Kidney capillary endothelial cell (primary cell): ENCODE results near the gene CLIC4.
"Not testable (repeated sequence)": the region's sequence is repeated elsewhere in the genome, so short reads cannot be mapped to it uniquely, and the experiment has no call there.

Experiments used
- DNase-seq: peaks from one replicate; pipeline ENCODE4 v3.0.0-alpha.2; 2018; ENCODE audit warnings: low spot score

Gene CLIC4

GRCh38 chr1:24775348-24775747 is 30.1 kb downstream of the CLIC4 start:
- no peak for DNase-seq

GRCh38 chr1:24775916-24776315 is 30.7 kb downstream of the CLIC4 start:
- DNase-seq: no peak

- DNase-seq: no peak
Measured at GRCh38 chr1:24776821-24777220, 31.6 kb downstream of the CLIC4 start.

DNA sequence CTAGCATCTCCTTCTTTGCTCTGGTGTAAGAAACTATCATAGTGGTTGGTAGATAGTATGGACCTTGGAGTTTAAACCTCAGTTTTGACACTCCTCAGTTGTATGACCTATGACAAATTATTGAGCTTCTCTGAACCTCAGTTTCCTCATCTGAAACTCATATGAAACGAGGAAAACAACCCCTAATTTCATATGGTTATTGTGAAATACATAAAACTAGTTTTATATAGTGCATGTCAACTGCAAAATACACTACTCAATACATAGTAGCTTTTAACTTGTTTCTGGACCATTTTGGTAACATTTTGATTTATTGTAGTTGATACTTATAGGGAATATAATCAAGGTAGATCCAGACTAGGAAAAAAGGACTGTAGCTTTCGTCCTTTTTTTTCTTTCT is 32.9 kb downstream of the CLIC4 start:
- DNase-seq: no peak

DNA sequence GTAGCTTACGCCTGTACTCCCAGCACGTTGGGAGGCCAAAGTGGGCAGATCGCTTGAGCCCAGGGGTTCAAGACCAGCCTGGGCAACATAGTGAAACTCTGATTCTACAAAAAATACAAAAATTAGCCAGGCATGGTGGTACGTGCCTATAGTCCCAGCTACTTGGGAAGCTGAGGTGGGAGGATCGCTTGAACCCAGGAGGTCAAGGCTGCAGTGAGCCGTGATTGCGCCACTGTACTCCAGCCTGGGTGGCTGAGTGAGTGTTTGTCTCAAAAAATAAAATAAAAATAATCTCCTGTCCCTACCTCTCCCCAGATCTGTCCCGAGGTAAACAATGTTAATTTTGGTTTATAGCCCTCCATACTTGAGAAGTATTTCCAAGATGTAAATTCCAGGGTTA is 34.0 kb downstream of the CLIC4 start:
- not testable (repeated sequence) for DNase-seq

- DNase-seq: no peak
Measured at GRCh38 chr1:24779689-24780464, 34.6 kb downstream of the CLIC4 start.

DNA sequence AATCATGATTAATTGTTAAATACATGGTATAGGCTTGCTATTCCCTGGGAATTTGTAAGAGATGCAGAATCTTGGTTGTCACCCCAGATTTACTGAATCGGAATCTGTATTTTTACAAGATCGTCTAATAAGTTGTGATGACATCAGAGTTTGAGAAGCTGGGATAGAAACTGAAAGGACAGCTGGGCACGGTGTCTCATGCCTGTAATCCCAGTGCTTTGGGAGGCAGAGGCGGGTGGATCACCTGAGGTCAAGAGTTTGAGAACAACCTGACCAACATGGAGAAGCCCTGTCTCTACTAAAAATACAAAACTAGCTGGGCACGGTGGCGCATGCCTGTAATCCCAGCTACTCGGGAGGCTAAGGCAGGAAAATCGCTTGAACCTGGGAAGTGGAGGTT is 35.4 kb downstream of the CLIC4 start:
- not testable (repeated sequence) for DNase-seq

DNA sequence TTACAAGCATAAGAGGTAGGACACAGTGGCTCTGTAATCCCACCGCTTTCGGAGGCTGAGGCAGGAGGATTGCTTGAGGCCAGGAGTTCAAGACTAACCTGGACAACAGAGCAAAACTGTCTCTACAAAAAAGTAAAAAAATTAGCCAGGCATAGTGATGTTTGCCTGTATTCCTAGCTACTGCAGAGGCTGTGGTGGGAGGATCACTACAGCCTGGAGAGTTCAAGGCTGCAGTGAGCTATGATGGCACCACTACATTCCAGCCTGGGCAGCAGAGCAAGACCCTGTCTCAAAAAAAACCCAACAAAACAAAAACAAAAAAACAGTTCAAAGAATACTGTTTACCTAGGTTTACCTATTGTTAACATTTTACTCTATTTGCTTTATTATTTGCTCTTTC is 37.4 kb downstream of the CLIC4 start:
- no peak for DNase-seq

- no peak for DNase-seq
Measured at GRCh38 chr1:24783713-24784112, 38.5 kb downstream of the CLIC4 start.

DNA sequence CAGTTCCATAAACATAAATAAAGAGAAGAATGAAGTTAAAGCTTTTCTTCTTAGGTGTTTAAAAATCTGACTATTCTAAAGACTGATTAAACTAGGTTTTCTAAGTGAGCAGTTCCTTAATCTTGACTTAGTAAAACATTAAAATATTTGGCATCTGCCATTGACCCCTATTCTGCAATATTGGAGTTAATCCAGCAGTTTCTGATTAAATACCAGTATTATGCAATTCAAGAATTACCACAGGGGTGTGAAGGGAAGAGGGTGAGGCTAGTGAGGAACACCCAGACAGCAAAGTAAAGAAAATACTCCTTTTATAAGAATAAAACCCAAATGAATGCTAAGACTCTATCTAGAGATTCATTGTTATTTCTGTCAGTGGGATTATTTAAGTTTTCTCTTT is 40.9 kb downstream of the CLIC4 start:
- no peak for DNase-seq

DNA sequence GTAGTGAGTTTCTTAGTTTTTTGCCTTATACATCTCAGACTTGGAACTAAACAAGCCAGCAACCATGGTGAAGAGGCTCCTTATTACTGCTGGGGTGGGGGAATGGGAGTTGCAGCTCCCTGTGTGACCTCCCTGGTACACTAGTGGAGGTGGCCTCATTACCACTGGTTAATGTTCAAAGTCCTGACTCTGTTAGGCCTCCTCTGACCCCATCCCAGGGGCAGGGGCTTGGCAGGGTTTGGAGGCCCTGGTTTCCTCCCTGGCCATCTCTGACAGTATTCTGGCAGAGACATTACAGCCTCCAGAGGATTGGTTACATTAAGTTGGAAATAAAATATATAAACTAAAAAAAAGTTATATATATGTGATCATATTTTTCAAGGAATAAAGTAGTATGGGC is 45.2 kb downstream of the CLIC4 start:
- no peak for DNase-seq

GRCh38 chr1:24793447-24794129 is 48.3 kb downstream of the CLIC4 start:
- no peak for DNase-seq

DNA sequence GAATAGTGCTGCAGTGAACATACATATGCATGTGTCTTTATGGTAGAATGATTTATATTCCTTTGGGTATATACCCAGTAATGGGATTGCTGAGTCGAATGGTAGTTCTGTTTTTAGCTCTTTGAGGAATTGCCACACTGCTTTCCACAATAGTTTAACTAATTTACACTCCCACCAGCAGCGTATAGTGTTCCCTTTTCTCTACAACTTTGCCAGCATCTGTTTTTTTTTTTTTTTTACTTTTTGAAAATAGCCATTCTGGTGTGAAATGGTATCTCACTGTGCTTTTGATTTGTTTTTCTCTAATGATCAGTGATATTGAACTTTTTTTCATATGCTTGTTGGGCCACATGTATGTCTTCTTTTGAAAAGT is 48.9 kb downstream of the CLIC4 start:
- DNase-seq: not testable (repeated sequence)

- no peak for DNase-seq
Measured at GRCh38 chr1:24795236-24795635, 50.0 kb downstream of the CLIC4 start.

DNA sequence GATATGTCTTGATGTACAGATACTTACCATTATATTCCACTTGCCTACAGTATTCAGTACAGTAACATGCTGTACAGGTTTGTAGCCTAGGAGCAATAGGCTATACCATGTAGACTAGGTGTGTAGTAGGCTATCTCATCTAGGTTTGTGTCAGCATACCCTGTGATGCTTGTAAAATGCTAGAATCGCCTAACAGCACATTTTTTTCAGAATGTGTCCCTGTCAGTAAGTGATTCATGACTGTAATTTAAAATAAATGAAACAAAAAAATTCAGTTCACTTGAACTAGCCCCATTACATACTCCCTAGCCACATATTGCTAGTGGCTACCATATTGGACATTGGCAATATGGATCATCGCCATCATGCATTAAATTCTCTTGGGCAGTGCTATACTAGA is 51.3 kb downstream of the CLIC4 start:
- DNase-seq: no peak

- not testable (repeated sequence) for DNase-seq
Measured at GRCh38 chr1:24799242-24799641, 54.0 kb downstream of the CLIC4 start.

DNA sequence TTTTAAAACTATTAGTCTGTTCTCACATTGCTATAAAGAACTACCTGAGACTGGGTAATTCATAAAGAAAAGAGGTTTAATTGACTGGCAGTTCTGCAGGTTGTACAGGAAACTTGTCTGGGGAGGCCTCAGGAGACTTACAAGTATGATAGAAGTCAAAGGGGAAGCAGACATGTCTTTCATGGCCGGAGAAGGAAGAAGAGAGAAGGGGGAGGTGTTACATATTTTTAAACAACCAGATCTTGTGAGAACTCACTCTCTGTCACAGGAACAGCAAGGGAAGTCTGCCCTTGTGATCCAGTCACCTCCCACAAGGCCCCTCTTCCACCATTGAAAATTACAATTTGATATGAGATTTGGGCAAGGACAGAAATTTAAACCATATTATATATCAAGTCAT is 55.9 kb downstream of the CLIC4 start:
- DNase-seq: no peak

GRCh38 chr1:24803220-24803619 is 58.0 kb downstream of the CLIC4 start:
- DNase-seq: no peak

GRCh38 chr1:24803987-24804530 is 58.8 kb downstream of the CLIC4 start:
- DNase-seq: no peak

DNA sequence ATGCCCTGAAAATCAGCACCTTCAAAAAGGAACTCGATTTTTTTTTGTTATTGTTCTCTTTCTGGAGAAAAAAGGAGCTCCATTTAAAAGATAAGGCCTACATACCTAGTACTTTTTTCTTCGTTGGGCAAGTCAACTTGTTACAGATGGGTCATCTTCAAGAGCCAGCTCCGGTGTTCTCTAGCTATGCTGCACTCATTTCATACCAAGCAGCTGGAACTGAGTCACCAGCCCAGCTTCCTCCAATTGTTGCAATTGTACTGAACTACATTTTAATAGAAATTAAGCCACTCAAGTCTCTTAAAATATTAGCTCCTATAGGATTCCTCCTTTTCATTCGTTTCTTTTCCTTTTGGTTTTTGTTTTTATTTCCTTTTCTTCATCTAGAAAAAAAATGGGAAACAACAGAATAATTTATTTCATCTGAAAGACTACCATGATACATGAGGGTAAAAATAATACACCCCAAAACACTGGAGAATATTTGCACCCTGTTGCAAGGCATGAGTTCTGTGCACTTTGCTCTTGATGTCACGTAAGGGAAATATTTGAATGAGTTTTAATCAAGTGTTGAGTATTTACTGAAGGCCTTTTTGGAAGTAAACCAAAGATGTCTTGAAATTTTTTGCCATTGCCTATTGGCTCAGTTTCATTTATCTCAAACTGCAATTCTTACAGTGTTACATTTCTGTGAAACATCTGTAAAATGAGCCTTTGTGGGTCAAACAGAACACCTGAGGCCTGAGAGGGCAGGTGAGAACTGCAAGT is 60.5 kb downstream of the CLIC4 start:
- peak; percentile 83 for DNase-seq

DNA sequence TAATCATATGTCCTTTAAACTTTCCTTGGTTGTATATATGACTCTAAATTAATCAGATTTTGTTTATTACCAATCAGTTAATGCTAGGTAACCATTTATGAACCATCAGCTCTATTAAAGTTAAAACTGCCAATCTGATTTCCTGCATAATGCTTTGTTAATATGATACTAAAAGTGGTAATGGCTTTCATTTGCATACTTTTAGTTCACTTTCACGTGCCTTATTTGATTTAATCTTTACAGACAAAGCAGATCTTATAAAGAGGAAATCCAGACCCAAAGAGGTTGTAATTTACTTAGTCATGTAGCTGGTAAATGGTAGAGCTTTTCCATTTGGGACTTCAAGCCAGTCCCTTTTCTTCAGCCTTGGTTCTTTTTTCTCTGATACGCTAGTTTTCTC is 61.3 kb downstream of the CLIC4 start:
- no peak for DNase-seq

- not testable (repeated sequence) for DNase-seq
Measured at GRCh38 chr1:24811494-24811893, 66.2 kb downstream of the CLIC4 start.

- DNase-seq: not testable (repeated sequence)
Measured at GRCh38 chr1:24820221-24820620, 75.0 kb downstream of the CLIC4 start.
